GM19351 (cell line): ENCODE results near the gene ANK3.
"Not testable (repeated sequence)": the region's sequence is repeated elsewhere in the genome, so short reads cannot be mapped to it uniquely, and the experiment has no call there.

Experiments used
- ATAC-seq: cut with Tn5 transposase; IDR thresholded peaks from one replicate; pipeline ENCODE4 v1.9.1; 2021; ENCODE audit warnings: mild to moderate bottlenecking, moderate library complexity; ENCODE audit not compliant: unreplicated experiment

ANK3 gene

GRCh38 chr10:60043561-60044241, 346.0 kb downstream of the ANK3 start:
- ATAC-seq = no peak

- no peak for ATAC-seq
Measured at GRCh38 chr10:60042914-60043313, 346.8 kb downstream of the ANK3 start.

GRCh38 chr10:60042262-60042661, 347.4 kb downstream of the ANK3 start:
- no peak for ATAC-seq

- ATAC-seq = no peak
Measured at GRCh38 chr10:60041489-60042133, 348.1 kb downstream of the ANK3 start.

GRCh38 chr10:60040014-60040662, 349.5 kb downstream of the ANK3 start:
- no peak for ATAC-seq

GRCh38 chr10:60035984-60036383, 353.7 kb downstream of the ANK3 start:
- ATAC-seq = peak; percentile 48

- not testable (repeated sequence) for ATAC-seq
Measured at GRCh38 chr10:60035375-60035774, 354.3 kb downstream of the ANK3 start.

- ATAC-seq = peak; percentile 58
Measured at GRCh38 chr10:60032723-60033122, 357.0 kb downstream of the ANK3 start.

- peak; percentile 47 for ATAC-seq
Measured at GRCh38 chr10:60031664-60032063, 358.0 kb downstream of the ANK3 start.

GRCh38 chr10:60031183-60031582, 358.5 kb downstream of the ANK3 start:
- ATAC-seq = no peak

GRCh38 chr10:60029475-60029874, 360.2 kb downstream of the ANK3 start:
- ATAC-seq = no peak

GRCh38 chr10:60028081-60028480, 361.6 kb downstream of the ANK3 start:
- ATAC-seq = no peak

- ATAC-seq = no peak
Measured at GRCh38 chr10:60025279-60025678, 364.4 kb downstream of the ANK3 start.

GRCh38 chr10:60024506-60024905, 365.2 kb downstream of the ANK3 start:
- ATAC-seq = no peak

GRCh38 chr10:60023155-60023877, 366.4 kb downstream of the ANK3 start:
- ATAC-seq = no peak

GRCh38 chr10:60021361-60021760, 368.3 kb downstream of the ANK3 start:
- no peak for ATAC-seq

GRCh38 chr10:60016794-60017193, 372.9 kb downstream of the ANK3 start:
- ATAC-seq = no peak

GRCh38 chr10:60009710-60010383, 379.8 kb downstream of the ANK3 start:
- ATAC-seq = no peak

- ATAC-seq = no peak
Measured at GRCh38 chr10:60009276-60009675, 380.4 kb downstream of the ANK3 start.

GRCh38 chr10:60008816-60009215, 380.9 kb downstream of the ANK3 start:
- no peak for ATAC-seq

- no peak for ATAC-seq
Measured at GRCh38 chr10:60006062-60006461, 383.6 kb downstream of the ANK3 start.
